Cardiac septum (tissue), 1 donor: Measurements from ENCODE around the gene NGLY1. TPM values are rescaled to one million over a fixed set of nuclear protein-coding genes. Genes with fewer than 3 reads are reported as not detected.

Experiments
- DNase-seq: peaks from one replicate; pipeline ENCODE4 v3.0.0-alpha.2; 2020; ENCODE audit warnings: low spot score
- intact Hi-C: fragments of 100-400 bp; cut with DNase I; formaldehyde crosslinking; loops from one replicate; pipeline ENCODE4 v1.14.0; 2022
- long read RNA-seq: library from polyadenylated mRNA; unstranded; transcript quantifications from one replicate; pipeline ENCODE4 v2.0.0, GENCODE V29; 2021
- total RNA-seq: library from RNA; stranded (reverse); fragmentation: NEBNext Ultra II Directional; extraction: Animal tissue kit (Norgen Biotek cat#: 25700); gene quantifications from one replicate; pipeline ENCODE4 v1.2.1, GENCODE V29; 2021
- donor health status: DM: no; HTN: no; CAD: no.

Gene NGLY1, protein sequence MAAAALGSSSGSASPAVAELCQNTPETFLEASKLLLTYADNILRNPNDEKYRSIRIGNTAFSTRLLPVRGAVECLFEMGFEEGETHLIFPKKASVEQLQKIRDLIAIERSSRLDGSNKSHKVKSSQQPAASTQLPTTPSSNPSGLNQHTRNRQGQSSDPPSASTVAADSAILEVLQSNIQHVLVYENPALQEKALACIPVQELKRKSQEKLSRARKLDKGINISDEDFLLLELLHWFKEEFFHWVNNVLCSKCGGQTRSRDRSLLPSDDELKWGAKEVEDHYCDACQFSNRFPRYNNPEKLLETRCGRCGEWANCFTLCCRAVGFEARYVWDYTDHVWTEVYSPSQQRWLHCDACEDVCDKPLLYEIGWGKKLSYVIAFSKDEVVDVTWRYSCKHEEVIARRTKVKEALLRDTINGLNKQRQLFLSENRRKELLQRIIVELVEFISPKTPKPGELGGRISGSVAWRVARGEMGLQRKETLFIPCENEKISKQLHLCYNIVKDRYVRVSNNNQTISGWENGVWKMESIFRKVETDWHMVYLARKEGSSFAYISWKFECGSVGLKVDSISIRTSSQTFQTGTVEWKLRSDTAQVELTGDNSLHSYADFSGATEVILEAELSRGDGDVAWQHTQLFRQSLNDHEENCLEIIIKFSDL
- 29.3 TPM for total RNA-seq
- long read RNA-seq, transcript NGLY1-202 (12 exons, 2,473 nt) = major isoform, 79 of 105 reads
- long read RNA-seq, partial matches to known transcripts = 2 of 105 reads
- long read RNA-seq, other reads (novel, unspliced or antisense) = 22 of 105 reads

DNA sequence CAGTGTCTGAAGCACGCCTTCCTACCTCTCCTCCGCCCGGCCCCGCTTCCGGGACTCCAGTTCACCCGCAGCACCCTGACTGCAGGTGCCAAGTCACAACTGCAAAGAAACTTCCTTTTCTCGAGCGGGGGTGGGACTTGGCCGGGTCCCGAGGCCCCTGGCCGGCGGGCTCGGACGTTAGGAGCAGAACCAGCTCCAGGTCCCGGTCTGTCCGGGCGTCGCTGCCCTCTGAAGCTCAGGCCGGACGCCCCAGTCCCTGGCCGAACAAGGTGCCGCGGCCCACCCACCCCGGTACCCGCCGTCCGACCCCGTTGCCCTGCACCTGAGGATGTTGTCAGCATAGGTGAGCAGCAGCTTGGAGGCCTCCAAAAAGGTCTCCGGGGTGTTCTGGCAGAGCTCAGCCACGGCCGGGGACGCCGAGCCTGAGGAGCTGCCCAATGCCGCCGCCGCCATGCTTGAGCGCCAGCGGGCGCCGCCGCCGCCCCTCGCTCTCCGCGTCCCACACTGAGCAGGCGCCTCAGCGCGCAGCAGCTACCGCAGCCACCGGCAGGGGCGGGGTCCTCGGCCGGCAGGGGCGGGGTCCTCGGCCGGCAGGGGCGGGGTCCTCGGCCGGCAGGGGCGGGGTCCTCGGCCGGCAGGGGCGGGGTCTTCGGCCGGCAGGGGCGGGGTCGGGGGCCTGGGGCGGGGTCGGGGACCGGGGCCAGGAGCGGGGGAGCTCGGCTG is at the start of gene NGLY1:
Gene NGLY1, minus strand, starts transcription at position 506 of the 723 bp plus-strand sequence. Its CDS starts 53 bp downstream, at position 453.
- intact Hi-C loops = loop anchor here (1.0 to 10.0 kb wide), 2 partner anchors 118 to 328 kb away; no protein-coding TSS in a partner anchor
- peak; percentile 95 for DNase-seq

- no peak for DNase-seq
- intact Hi-C loops = no loop called here
These were observed 48.3 kb upstream of the NGLY1 start for GRCh38 chr3:25831578-25831977.

DNA sequence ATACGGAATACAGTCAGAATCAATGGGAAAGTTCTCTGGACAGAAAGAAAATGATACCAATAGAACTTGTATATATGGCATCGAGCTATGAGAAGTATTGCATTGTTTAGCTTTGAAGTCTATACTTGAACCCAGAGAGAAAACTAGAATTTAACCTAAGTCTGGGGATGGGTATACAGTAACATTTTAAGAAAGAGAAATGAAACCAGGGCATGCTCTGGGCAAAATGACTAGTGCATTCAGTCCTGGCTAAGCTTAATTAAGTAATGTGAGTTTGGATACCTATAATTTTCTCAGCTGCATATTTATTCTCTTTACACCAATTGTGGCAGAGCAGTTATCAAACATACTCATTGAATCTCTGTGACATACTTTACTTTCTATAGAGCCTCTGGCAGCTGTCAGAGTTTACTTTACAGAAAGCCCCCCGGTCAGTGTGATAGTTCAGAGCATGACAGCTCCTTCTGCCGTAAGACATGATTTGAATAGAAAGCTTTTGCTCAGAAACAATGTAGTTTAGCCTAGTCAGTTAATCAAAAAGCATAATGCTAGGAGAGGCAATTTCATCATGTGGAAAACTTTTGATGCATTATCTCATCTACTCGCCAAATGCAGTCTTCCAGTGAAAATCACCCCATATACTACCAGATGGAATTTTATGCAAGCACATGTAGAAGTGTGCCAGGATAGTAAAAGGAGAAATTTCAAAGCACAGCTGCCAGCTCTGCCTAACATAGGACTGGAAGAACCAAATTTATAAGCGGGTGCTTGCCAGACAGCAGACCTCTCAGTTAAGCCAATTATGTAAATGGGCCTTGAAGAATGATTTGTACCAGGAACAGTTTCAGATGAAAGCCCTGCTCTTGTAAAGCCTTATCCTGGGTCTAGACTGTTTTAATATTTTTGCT is 47.4 kb upstream of the NGLY1 start:
- intact Hi-C loops = no loop called here
- no peak for DNase-seq

GRCh38 chr3:25826510-25826909 is 43.3 kb upstream of the NGLY1 start:
- intact Hi-C loops = no loop called here
- no peak for DNase-seq

DNA sequence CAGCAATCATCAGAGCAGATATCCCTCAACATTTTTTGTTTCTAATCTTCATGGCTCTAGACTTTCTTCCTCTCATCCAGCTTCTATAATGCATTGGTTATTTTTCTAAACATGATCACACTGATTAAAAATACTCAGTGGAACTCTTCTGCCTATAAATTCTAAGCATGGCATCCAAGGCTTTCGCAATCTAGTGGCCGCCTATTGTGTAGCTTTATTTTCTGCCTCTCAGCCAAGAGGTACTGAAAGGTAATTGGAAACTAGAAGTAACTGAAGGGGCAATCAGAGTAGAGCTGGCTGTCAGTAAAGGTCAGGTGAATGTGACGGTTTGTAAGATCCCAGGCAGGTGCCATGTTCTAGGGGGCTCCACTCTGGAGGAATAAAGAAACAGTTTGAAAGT is 40.1 kb upstream of the NGLY1 start:
- DNase-seq = no peak
- intact Hi-C loops = no loop called here

GRCh38 chr3:25821746-25822573 is 38.7 kb upstream of the NGLY1 start:
- intact Hi-C loops = no loop called here
- no peak for DNase-seq

DNA sequence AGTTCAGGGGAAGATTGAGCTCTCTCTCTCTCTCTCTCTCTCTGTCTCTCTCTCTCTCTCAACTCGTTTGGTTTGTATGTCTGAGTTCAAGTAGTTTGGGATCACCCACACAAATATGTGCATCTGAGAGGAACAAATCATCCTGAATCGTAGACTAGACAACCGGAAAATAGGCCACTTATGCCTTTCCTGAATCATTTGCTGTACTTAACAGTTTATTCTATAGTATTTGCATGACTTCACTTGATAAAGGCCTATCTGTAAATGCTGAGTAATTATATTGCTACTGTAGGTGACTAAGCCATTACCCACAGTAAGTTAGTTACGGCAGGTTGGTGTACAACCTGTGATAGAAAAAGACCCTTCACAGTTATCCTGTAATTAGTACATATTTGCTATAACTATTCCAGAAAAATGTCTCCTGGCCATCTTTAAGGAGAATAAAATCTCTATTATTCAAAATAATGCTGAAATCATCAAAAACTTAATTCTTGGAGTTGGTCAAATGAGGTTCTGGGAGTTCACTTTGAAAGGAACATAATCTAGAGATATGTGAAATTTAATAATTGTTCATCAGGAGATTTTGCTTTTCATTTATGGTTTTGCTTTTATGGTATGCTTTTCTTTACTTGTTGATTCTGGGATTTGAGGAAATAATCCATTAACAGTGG is 37.7 kb upstream of the NGLY1 start:
- no peak for DNase-seq
- intact Hi-C loops = no loop called here

- intact Hi-C loops = no loop called here
- no peak for DNase-seq
These were observed 37.1 kb upstream of the NGLY1 start for GRCh38 chr3:25820366-25820765.

DNA sequence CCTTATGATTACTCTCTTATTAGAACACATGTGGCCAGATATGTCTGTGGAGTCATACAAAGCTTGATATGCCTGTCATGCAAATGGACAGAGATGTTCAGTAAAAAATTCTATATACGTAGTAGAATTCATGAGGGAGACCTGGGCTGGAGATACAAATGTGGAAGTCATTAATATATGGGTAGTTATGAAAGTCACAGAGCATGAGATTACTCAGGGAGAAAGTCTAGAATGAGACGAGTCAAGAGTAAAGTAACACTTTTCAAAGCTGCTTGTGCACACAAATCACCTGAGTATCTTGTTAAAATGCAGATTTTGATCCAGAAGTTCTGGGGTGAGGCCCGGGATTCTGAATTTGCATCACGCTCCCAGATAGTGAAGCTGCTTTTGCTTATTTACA is 35.1 kb upstream of the NGLY1 start:
- intact Hi-C loops = no loop called here

DNA sequence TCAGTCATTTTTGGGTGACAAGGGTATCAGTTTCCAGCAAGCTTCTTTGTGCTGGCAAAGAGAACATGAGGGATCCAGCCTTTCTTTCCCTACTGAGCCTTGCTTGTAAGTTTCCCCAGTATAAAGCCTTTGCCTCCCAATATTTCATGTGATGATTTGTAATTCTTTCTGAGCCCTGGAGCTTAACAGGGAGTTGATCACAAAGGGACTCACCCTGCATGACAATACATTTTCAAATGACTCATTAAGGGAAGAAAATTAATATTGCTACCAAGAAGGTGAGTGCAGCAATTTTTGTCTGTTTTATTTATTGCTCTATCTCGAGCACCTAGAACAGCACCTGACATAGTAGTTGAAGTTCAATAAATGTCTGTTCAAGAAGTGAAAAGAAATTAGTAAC is 34.4 kb upstream of the NGLY1 start:
- intact Hi-C loops = no loop called here
- no peak for DNase-seq

More for the DNA sequence above, 35.1 kb upstream of the NGLY1 start:
- no peak for DNase-seq

GRCh38 chr3:25817107-25817506 is 33.9 kb upstream of the NGLY1 start:
- intact Hi-C loops = no loop called here
- no peak for DNase-seq

DNA sequence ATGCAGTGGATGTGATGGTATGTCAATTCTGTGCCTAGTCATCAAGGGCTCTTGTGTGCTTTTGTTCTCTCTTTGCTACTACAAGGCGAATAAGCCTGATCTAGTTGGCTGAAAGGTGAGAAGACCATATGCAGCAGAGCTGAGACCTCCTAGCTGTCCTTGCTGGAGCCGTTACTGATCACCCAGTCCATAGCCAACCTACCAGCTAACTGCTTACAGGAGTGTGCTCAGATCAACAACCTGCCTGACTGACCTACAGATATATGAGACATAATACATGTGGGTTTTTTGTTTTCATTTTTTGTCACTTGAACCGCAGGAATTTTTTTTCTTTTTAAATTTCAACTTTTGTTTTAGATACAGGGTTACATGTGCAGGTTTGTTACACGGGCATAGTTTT is 29.4 kb upstream of the NGLY1 start:
- DNase-seq = no peak
- intact Hi-C loops = no loop called here

DNA sequence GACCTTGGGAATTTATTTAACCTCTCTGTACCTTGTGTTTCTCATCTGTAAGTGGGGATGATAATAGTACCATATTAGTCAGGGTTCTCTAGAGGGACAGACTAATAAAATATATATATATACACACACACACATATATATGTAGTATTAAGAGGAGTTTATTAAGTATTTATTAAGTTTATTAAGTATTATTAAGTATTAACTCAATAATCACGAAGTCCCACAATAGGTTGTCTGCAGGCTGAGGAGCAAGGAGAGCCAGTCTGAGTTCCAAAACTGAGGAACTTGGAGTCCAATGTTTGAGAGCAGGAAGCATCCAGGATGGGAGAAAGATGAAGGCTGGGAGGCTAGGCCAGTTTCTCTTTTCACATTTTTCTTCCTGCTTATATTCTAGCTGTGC is 21.4 kb upstream of the NGLY1 start:
- intact Hi-C loops = no loop called here
- DNase-seq = no peak

- intact Hi-C loops = no loop called here
- DNase-seq = no peak
These were observed 20.6 kb upstream of the NGLY1 start for GRCh38 chr3:25803833-25804232.

DNA sequence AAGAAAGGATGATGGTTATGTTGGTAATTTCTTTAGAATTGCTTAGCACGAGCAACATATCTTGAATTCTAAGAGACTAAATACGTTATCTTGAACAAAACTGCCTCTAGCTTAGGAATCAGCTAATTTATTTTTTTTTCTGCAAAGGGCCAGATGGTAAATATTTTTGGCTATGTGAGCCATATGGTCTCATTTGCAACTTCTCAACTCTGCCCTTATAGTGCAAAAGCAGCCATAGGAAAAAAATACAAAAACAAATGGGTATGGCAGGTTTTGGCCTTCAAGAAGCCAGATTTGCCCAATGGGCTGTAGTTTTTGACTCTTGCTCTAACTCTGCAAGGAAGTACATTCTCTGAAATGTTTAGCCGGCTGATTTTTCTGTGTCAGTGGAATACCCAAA is 18.5 kb upstream of the NGLY1 start:
- no peak for DNase-seq
- intact Hi-C loops = no loop called here

- DNase-seq = peak; percentile 93
- intact Hi-C loops = loop anchor here (5.0 to 10.0 kb wide), 2 partner anchors 322 to 335 kb away; no protein-coding TSS in a partner anchor
These were observed 6.6 kb upstream of the NGLY1 start, which contains the start of gene OXSM for GRCh38 chr3:25789596-25790556. OXSM (plus strand) TSS chr3:25790090; CDS start chr3:25791021, 931 bp downstream.
